HG03442 (cell line): ENCODE results near the gene P3H2.

Experiments used
- ATAC-seq: cut with Tn5 transposase; IDR thresholded peaks from one replicate; pipeline ENCODE4 v1.9.1; 2021; ENCODE audit warnings: mild to moderate bottlenecking, moderate library complexity; ENCODE audit not compliant: unreplicated experiment

P3H2 gene

GRCh38 chr3:189907803-189908202, 212.9 kb downstream of the P3H2 start:
- ATAC-seq = no peak
